Measurements from ENCODE around the gene PRMT2.

GRCh38 chr21:46603228-46603627, 32.2 kb upstream of the PRMT2 start:
- TF ChIP-seq CTCF (IDR thresholded peaks at IDR 0.05 in 4 of 5, conservative IDR thresholded peaks at IDR 0.05 in 1 of 5) (no peak), POLR2A (IDR thresholded peaks at IDR 0.05) (no peak)
